Measurements from ENCODE around the gene PLSCR4. TPM values are rescaled to one million over a fixed set of nuclear protein-coding genes. Genes with fewer than 3 reads are reported as not detected.

Gene PLSCR4
- total and polyA plus RNA-seq, 12 donors: 4.6 to 16.4 (median 10.2) TPM

DNA sequence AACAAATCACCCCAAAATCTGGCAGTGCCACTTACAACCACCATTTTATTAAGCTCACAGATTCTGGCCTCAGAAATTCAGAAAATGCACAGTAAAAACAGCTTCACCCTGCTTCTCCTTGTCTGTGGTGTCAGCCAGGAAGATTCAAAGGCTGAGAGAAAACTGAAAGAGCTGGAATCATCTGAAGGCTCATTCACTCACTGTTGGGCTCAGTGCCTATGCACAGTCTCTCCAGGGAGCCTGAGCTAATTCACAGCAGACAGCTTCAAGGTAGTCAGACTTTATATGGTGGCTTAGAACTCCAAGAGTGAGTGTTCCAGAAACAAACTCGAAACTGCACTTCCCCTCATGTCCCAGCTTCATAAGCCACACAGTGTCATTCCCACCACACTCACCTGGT lies 73.4 kb downstream of the PLSCR4 start:
- H3K27ac ChIP-seq: peak overlapping the region in 4 of 10 donors; percentile 15 to 66 (median 24)

DNA sequence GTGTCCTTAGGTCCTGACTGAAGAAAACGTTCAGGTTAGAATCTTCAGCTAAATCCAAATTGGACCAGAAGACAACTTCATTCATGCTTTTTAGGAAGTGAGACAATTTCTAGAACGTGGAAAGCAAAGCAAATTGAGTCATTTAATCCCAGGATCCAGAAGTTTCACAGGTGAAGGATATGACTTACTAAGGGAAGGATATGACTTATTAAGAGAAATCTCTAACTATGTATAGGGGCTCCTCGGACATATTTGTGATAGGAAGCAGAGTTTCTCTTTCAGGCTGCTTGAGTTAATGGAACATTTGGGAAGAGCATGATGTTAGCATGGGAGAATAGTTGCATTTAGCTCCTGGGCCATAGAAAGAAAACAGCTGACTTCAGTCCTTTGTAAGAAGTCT lies 73.8 kb downstream of the PLSCR4 start:
- intact Hi-C loops (cut with DNase I): no loop called here
- Histone ChIP-seq H3K4me3 (no peak overlapping the region), H3K27ac (peak overlapping the region in 1 of 10 donors; percentile 66), H3K27me3 (no peaks in the 10 kb centered on the region), H3K9me3 (no peaks in the 10 kb centered on the region), H3K4me1 (peaks cover 0 to 9% (median 0%) of the 10 kb centered on the region in 9 donors), H3K36me3 (no peaks in the 10 kb centered on the region)
- peak in 2 of 8 donors; percentile 11 to 21 for ATAC-seq
- WGBS, 2 donors: 64 to 76% methylated on average over 3 of the region's 3 CpGs
- TF ChIP-seq, protein P1, sequence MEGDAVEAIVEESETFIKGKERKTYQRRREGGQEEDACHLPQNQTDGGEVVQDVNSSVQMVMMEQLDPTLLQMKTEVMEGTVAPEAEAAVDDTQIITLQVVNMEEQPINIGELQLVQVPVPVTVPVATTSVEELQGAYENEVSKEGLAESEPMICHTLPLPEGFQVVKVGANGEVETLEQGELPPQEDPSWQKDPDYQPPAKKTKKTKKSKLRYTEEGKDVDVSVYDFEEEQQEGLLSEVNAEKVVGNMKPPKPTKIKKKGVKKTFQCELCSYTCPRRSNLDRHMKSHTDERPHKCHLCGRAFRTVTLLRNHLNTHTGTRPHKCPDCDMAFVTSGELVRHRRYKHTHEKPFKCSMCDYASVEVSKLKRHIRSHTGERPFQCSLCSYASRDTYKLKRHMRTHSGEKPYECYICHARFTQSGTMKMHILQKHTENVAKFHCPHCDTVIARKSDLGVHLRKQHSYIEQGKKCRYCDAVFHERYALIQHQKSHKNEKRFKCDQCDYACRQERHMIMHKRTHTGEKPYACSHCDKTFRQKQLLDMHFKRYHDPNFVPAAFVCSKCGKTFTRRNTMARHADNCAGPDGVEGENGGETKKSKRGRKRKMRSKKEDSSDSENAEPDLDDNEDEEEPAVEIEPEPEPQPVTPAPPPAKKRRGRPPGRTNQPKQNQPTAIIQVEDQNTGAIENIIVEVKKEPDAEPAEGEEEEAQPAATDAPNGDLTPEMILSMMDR (IDR thresholded peaks at IDR 0.05): no peak
- no peak for DNase-seq

More for the DNA sequence above, 73.4 kb downstream of the PLSCR4 start:
- 58 to 78% methylated on average over 1 of the region's 1 CpG for WGBS, 2 donors
- TF ChIP-seq, protein P1 (IDR thresholded peaks at IDR 0.05): no peak
- Histone ChIP-seq H3K27me3 (no peaks in the 10 kb centered on the region), H3K4me3 (no peak overlapping the region), H3K9me3 (no peaks in the 10 kb centered on the region), H3K4me1 (peaks cover 0 to 9% (median 0%) of the 10 kb centered on the region in 9 donors), H3K36me3 (no peaks in the 10 kb centered on the region)
- ATAC-seq (peak in 6 of 8 donors; percentile 51 to 76 (median 64)), DNase-seq (peak; percentile 12 to 44)
- intact Hi-C loops (cut with DNase I): no loop called here

DNA sequence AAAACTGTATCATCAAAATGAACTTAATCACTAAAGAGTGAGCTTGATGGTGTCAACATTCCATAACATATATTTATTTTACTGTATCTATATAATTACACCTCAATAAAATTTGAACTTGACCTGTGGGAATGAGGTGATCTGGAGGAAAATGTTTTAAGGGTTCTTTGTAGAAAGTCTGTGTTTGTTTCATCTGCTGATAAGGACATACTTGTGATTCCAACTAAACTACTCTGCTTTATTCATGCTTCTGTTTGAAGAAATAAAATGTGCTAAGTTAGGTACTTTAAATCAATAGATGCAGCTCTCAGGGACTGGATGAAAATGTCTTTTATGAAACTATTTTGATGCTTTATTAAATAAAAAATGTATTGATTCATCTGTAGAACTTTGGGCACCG lies 78.3 kb downstream of the PLSCR4 start:
- no peak overlapping the region for H3K27ac ChIP-seq
- peaks cover 0 to 7% (median 0%) of the 10 kb centered on the region in 9 donors for H3K4me1 ChIP-seq
- H3K27me3 ChIP-seq: no peaks in the 10 kb centered on the region
- H3K4me3 ChIP-seq: no peak overlapping the region
- no peak for DNase-seq
- TF ChIP-seq, protein P1 (IDR thresholded peaks at IDR 0.05): no peak
- intact Hi-C loops (cut with DNase I): no loop called here
- no peak for ATAC-seq
- no peaks in the 10 kb centered on the region for H3K36me3 ChIP-seq
- no peaks in the 10 kb centered on the region for H3K9me3 ChIP-seq
- WGBS, 2 donors: 88 to 92% methylated on average over 1 of the region's 1 CpG

DNA sequence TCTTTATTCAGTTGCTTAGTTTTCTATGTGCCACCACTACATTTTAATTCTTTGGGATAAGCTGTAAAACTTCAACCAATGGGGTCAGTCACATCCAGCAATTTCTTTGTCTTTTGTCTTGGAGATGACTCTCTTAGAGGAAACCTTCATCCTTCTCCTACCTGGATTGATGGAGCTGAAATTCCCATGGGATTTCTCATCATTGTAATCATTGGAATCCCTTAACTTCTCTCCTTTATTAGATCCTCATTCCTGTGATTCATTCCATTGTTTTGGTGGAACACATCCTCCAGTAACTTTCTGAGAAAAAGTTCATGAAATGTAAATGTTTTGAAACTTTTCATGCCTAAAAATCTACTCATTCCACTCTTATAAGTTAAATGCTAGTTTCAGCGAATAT lies 80.3 kb downstream of the PLSCR4 start:
- Histone ChIP-seq H3K36me3 (no peaks in the 10 kb centered on the region), H3K4me3 (no peak overlapping the region), H3K27me3 (no peaks in the 10 kb centered on the region), H3K9me3 (no peaks in the 10 kb centered on the region), H3K4me1 (peaks cover 0 to 9% (median 0%) of the 10 kb centered on the region in 9 donors), H3K27ac (no peak overlapping the region)
- ATAC-seq: no peak
- TF ChIP-seq, protein P1 (IDR thresholded peaks at IDR 0.05): no peak
- intact Hi-C loops (cut with DNase I): no loop called here
- no peak for DNase-seq
- WGBS, 2 donors: 98% methylated on average over 1 of the region's 1 CpG

All from heart right ventricle (tissue), 16 donors.